HEK293T (cell line): ENCODE results near the gene CD27.

Experiments used
- L3MBTL2 ChIP-seq: fragments of 450-650 bp; conservative IDR thresholded peaks from 2 replicates; pipeline ENCODE4 v1.6.1; 2016; ENCODE audit warnings: mild to moderate bottlenecking
- PKNOX1 ChIP-seq: fragments of 450-650 bp; IDR thresholded peaks from 2 replicates; pipeline ENCODE4 v1.6.1; 2016
- SP1 ChIP-seq: fragments of 450-650 bp; IDR thresholded peaks from 2 replicates; pipeline ENCODE4 v1.6.1; 2017
- SUZ12 ChIP-seq: fragments of 450-650 bp; IDR thresholded peaks from 2 replicates; pipeline ENCODE4 v1.6.1; 2016; ENCODE audit warnings: mild to moderate bottlenecking

GRCh38 chr12:6432991-6433390, 11.8 kb upstream of the CD27 start:
- TF ChIP-seq PKNOX1 (no peak), SP1 (no peak), L3MBTL2 (no peak), SUZ12 (no peak)
